ENCODE measurements around the gene FDX2.

The FDX2 gene

DNA sequence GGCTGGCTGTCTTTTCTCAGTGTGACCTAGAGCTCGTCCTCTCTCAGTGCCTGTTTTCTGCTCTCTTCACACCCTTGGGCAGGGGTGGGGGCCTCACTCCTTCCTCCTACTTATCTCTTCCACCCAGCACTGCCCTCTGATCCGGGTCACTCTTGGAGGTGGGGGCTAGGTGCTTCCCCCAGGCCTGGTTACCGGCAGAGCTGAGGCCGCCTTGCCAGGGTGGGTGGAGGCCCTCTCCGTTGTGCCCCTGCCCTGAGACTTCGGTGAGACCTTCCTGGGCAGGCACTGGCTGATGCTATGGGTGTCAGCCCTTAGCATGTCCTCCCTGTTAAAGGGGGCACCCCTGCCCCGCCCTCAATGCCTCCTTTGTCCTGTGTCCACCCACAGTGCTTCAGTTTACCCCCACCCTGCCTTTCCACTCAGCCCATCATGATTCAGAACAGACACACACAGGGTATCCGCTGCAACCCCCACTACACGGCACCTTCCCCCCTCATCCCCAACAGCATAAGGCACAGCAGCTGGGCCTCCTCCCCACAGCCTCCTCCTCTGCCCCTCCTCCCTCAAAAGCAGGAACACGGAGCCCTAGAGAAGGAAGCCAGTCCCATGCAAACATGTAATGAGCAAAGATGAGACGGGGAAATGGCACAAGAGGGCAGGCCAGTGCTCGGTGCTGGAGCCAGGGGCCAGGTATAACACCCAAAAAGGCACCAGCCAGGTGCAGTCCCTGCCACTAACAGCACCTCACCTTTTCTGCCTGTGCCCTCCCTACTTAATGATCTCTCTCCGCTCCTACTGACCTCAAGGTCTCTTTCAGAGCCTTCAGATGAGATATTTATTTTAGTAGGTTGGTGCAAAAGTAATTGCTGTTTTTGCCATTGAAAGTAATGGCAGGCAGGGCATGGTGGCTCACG lies 16.0 kb downstream of the FDX2 start:
- DNase-seq, result peak; percentile 75

GRCh38 chr19:10295847-10296591 lies 19.8 kb downstream of the FDX2 start:
- no peak for DNase-seq

GRCh38 chr19:10295305-10295846 lies 20.4 kb downstream of the FDX2 start:
- no peak for DNase-seq

GRCh38 chr19:10294368-10294697 lies 21.5 kb downstream of the FDX2 start:
- DNase-seq, result no peak

DNA sequence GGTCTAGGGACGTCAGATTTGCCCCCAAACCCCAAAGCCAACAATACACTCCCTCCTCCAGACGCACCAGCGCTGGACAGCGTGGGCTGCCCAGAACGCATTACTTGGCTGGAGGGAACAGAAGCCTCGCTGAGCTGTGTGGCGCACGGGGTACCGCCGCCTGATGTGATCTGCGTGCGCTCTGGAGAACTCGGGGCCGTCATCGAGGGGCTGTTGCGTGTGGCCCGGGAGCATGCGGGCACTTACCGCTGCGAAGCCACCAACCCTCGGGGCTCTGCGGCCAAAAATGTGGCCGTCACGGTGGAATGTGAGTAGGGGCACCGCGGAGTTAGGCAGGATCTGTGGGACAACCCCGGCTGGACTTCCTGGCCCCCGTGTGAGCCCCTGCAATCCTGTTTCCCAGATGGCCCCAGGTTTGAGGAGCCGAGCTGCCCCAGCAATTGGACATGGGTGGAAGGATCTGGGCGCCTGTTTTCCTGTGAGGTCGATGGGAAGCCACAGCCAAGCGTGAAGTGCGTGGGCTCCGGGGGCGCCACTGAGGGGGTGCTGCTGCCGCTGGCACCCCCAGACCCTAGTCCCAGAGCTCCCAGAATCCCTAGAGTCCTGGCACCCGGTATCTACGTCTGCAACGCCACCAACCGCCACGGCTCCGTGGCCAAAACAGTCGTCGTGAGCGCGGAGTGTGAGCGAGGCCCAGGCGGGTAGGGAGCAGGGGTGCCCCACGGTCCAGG lies 22.0 kb downstream of the FDX2 start:
- no peak for DNase-seq

GRCh38 chr19:10292789-10293636 lies 22.8 kb downstream of the FDX2 start:
- DNase-seq, result peak; percentile 82

DNA sequence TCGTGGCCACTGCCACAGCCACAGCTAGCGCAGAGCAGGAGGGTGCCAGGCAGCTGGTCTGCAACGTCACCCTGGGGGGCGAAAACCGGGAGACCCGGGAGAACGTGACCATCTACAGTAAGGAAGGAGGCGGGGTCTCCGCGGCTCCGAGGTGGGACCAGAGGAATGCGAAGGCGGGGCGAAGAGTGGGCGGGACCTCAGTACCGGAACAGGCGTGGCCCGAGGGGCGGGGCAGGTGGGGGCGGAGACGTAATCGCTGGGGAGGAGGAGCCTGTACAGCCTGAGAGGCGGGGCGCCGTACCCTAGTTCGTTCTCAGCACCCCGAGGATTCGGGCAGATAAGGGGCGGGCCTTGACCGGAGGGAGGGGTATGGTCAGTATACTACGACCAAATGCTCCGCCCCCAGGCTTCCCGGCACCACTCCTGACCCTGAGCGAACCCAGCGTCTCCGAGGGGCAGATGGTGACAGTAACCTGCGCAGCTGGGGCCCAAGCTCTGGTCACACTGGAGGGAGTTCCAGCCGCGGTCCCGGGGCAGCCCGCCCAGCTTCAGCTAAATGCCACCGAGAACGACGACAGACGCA lies 23.5 kb downstream of the FDX2 start:
- DNase-seq, result peak; percentile 98

DNA sequence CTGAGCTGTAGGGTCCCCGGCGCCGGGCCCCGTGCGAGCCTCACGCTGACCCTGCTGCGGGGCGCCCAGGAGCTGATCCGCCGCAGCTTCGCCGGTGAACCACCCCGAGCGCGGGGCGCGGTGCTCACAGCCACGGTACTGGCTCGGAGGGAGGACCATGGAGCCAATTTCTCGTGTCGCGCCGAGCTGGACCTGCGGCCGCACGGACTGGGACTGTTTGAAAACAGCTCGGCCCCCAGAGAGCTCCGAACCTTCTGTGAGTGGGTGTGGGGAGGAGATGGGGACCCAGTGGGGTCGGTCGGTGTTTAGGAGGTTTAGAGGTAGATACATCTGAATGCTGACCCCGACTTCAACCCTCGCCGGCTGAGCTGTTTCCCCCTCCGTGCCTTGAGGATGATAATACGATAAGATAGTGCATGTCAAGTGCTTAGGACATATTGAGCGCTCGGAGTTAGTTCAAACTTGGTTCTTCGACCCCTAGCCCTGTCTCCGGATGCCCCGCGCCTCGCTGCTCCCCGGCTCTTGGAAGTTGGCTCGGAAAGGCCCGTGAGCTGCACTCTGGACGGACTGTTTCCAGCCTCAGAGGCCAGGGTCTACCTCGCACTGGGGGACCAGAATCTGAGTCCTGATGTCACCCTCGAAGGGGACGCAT lies 24.1 kb downstream of the FDX2 start:
- no peak for DNase-seq

DNA sequence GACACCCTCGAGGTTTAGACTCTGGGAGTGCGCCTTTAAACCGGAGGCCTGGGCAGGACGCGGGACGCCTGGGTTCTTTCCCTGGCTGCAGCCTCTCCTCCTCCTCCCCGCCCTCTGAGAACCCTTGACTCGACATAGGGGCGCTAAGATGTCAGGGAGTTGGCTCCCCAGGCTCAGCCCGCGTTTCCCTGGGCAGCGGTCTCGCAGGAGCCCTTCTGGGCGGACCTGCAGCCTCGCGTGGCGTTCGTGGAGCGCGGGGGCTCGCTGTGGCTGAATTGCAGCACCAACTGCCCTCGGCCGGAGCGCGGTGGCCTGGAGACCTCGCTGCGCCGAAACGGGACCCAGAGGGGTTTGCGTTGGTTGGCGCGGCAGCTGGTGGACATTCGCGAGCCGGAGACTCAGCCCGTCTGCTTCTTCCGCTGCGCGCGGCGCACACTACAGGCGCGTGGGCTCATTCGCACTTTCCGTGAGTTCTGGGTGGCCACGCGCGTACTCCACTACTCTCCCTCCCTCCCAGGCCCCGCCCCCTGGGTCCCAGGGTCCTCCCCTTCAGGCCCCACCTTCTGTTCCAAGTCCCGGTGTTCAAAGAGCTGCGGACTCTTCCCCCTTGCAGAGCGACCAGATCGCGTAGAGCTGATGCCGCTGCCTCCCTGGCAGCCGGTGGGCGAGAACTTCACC lies 24.8 kb downstream of the FDX2 start:
- peak; percentile 76 for DNase-seq

GRCh38 chr19:10290357-10290875 lies 25.4 kb downstream of the FDX2 start:
- DNase-seq, result peak; percentile 51

GRCh38 chr19:10289836-10290356 lies 25.9 kb downstream of the FDX2 start, which contains the start of gene ICAM5:
Gene ICAM5, plus strand, starts transcription at chr19:10289952. Its CDS starts 92 bp downstream, at chr19:10290044.
- DNase-seq, result peak; percentile 84

DNA sequence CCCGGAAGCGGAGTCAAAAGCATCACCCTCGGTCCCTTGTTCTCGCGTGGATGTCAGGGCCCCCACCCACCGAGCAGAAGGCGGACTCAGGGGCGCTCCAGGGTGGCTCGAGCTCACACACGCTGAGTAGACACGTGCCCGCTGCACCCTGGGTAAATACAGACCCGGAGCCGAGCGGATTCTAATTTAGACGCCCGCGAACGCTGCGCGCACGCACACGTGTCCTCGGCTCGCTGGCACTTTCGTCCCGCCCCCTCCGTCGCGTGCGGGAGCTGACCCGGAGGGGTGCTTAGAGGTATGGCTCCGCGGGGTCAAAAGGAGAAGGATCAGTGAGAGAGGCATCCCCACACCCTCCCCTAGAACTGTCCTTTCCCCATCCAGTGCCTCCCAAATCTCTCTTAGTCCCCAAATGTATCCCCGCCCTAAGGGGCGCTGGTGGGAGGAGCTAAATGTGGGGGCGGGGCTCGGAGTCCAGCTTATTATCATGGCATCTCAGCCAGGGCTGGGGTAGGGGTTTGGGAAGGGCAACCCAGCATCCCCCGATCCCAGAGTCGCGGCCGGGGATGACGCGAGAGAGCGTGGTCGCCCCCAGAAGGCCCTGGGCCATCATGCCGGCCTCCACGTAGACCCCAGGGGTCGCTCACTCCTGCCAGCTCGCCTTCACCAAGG lies 26.5 kb downstream of the FDX2 start:
- peak; percentile 92 for DNase-seq

- DNase-seq, result peak; percentile 91
Observed at GRCh38 chr19:10288662-10289166, 27.1 kb downstream of the FDX2 start.

DNA sequence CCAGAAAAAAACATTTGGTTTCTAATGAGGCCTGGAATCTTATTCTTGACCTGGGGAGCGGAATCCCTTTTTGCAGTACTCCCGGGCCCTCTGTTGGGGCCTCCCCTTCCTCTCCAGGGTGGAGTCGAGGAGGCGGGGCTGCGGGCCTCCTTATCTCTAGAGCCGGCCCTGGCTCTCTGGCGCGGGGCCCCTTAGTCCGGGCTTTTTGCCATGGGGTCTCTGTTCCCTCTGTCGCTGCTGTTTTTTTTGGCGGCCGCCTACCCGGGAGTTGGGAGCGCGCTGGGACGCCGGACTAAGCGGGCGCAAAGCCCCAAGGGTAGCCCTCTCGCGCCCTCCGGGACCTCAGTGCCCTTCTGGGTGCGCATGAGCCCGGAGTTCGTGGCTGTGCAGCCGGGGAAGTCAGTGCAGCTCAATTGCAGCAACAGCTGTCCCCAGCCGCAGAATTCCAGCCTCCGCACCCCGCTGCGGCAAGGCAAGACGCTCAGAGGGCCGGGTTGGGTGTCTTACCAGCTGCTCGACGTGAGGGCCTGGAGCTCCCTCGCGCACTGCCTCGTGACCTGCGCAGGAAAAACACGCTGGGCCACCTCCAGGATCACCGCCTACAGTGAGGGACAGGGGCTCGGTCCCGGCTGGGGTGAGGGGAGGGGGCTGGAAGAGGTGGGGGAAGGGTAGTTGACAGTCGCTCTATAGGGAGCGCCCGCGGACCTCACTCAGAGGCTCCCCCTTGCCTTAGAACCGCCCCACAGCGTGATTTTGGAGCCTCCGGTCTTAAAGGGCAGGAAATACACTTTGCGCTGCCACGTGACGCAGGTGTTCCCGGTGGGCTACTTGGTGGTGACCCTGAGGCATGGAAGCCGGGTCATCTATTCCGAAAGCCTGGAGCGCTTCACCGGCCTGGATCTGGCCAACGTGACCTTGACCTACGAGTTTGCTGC lies 28.7 kb downstream of the FDX2 start, which contains the start of gene ICAM4:
ICAM4 (plus strand) TSS at position 153 of the 935 bp plus-strand sequence; CDS start at position 211, 58 bp downstream.
- peak; percentile 78 for DNase-seq

GRCh38 chr19:10285393-10285792 lies 30.4 kb downstream of the FDX2 start:
- DNase-seq, result no peak

DNA sequence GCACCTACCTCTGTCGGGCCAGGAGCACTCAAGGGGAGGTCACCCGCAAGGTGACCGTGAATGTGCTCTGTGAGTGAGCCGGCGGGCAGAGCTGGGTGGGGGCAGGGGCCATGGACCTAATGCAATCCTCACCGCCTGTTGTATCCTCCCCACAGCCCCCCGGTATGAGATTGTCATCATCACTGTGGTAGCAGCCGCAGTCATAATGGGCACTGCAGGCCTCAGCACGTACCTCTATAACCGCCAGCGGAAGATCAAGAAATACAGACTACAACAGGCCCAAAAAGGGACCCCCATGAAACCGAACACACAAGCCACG lies 30.9 kb downstream of the FDX2 start:
- DNase-seq, result no peak

GRCh38 chr19:10284065-10284959 lies 31.5 kb downstream of the FDX2 start:
- DNase-seq, result no peak

Measured in NCI-H82 (cell line).